GM13976 (cell line): Measurements from ENCODE around the gene THADA.

Experiments used
- DNase-seq: peaks from one replicate; pipeline ENCODE4 v3.0.0; 2012; ENCODE audit warnings: low spot score
- in situ Hi-C: fragments of 300-500 bp; cut with MboI; formaldehyde crosslinking; loops from one replicate; pipeline ENCODE4 v1.12.0; 2022; ENCODE audit warnings: low sequenced_read_pairs, mixed read lengths, inconsistent platforms; ENCODE audit not compliant: unreplicated experiment
- TF ChIP-seq, protein P1 (sequence below): IDR thresholded peaks from 2 replicates; pipeline ENCODE4 v1.5.1; 2012; ENCODE audit warnings: borderline replicate concordance, mild to moderate bottlenecking; ENCODE audit not compliant: insufficient read depth; ENCODE audit errors: extremely low read depth, missing control alignments, control extremely low read depth

THADA gene

DNA sequence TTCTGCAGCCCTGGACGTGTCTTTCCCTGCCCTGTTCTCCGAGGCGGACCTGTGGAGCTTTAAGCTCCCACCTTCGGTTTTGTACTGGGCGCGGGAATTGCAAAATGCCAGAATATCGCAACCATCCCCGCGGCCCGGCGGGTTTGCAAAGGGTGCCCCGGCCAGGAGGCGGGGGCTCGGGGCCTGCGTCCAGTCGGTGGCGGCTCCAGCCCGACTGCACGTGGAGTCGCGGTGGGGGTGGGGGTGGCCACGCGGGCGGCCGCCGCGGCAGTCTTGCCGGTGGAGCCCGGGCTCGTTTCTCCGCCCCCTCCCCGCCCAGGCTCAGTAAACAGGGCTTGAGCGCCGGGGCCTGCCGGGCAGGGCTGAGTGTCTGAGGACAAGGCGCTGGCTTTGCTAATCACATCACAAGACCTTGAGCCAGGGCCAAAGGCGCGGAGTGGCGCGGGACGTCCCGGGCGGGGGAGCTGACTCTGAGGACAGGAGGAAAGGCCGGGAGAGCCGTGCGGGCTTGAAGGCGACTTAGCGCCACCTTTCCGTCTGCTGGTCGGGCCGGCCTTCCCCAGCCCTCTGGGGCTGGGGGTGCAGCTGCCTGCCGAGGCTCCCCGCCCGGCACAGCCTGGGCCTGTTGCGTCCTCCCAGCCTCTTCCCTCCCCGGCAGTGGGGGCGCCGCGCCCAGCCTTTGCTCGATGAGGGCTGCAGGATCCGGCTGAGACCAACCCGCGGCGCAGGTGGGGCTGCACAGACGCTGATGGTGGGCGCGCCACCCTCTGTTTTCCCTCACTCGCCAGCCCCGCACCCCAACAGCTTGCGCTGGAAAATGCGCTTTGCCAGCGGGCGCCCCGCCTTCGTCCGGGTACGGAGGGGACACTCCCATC lies 368.6 kb downstream of the THADA start:
- TF ChIP-seq, protein P1, sequence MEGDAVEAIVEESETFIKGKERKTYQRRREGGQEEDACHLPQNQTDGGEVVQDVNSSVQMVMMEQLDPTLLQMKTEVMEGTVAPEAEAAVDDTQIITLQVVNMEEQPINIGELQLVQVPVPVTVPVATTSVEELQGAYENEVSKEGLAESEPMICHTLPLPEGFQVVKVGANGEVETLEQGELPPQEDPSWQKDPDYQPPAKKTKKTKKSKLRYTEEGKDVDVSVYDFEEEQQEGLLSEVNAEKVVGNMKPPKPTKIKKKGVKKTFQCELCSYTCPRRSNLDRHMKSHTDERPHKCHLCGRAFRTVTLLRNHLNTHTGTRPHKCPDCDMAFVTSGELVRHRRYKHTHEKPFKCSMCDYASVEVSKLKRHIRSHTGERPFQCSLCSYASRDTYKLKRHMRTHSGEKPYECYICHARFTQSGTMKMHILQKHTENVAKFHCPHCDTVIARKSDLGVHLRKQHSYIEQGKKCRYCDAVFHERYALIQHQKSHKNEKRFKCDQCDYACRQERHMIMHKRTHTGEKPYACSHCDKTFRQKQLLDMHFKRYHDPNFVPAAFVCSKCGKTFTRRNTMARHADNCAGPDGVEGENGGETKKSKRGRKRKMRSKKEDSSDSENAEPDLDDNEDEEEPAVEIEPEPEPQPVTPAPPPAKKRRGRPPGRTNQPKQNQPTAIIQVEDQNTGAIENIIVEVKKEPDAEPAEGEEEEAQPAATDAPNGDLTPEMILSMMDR, result peak; percentile 10
- in situ Hi-C loops, result loop anchor here (5.0 kb wide), 1 partner anchor 255 kb away; no protein-coding TSS in a partner anchor
- DNase-seq, result peak; percentile 76

DNA sequence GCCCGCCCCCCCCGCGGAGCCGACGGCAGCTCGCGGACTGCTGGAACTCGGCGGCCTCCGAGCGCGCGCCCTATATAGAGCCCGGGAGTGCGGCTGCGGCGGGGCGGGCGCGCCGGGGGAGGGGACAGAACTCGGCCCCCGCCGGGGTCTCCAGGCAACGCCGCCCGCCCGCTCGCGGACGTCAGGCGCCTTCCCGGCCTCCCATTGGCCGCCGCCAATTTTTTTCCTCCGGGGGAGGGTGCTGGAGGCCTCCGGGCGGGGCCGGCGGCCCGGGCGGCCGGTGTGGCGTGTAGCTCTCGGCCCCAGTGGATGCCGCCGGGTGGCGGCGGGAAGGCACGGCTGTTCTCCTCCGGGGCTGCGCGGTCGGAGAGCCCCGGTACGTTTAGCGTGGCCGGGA lies 369.3 kb downstream of the THADA start, which contains the start of gene ZFP36L2:
Gene ZFP36L2 (minus strand): TSS at position 49 of the 397 bp plus-strand sequence. CDS start 291 bp downstream, outside the sequence.
- TF ChIP-seq, protein P1, result no peak
- in situ Hi-C loops, result loop anchor here (5.0 kb wide), 1 partner anchor 256 kb away; no protein-coding TSS in a partner anchor
- peak; percentile 97 for DNase-seq

DNA sequence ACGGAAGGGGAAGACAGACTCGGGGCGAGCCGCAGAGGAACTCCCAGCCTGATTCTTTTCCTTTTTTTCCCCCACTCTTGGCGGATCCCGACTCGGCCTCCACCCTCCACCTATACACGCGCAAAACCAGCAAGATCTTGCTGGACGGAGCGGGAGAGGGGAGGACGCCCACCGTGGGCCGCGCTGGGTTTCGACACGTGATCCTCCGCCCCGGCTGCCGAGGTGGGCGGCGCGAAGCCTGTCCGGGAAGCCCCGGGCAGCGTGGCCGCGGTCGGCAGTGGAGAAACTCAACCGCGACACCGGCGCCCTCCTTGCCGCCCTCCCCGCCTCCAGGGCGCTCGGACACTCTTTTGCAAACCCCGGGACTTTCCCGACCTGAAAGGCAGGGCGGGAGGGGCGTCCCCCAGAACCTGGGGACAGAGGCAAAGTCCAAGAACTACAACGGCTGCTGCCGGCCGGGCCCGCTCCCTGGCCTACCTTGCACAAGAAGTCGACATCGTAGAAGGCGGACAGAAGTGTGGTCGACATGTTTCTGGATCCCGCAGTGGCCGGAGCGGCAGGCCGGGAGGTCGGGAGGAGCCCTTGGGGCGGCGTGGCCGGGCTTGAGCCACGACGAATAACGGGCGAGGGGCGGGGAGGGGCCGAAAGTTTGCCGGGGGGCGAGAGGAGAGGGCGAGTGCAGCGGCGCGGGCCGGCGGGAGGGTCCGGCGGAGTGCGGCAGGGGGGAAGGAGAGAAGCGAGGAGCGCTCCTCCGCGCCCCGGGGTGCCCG lies 369.9 kb downstream of the THADA start:
- TF ChIP-seq, protein P1, result no peak
- in situ Hi-C loops, result loop anchor here (5.0 kb wide), 1 partner anchor 256 kb away; no protein-coding TSS in a partner anchor
- DNase-seq, result peak; percentile 88

DNA sequence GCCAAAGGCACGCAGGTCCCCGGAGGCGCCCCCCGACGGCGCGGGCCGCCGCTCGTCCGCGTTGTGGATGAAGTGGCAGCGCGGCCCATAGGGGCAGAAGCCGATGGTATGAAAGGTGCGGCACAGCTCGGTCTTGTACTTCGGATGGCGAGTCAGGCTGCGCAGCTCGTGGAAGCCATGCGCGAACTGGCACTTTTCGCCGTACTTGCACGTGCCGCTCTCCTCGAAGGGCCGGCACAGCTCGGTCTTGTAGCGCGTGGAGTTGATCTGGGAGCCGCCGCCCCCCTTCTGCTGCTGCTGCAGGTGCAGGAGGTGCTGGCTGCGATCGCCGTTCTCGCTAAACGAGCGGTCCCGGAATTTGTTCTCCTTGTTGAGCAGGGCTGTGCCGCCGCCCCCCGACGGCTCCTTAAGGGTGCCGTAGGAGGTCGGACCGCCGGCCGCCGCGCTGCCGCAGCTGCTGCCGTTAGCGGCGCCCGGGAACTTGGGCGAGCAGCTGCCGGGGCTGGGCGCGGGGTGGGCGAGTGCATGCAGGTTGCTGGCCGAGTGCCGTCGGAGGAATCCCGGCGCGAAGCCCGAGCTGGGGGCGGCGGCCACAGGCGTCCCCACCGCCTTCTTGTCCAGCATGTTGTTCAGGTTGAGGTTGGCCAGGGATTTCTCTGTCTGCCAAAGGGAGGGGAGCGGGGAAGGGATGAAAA lies 370.6 kb downstream of the THADA start:
- TF ChIP-seq, protein P1, result no peak
- no peak for DNase-seq
- in situ Hi-C loops, result loop anchor here (5.0 kb wide), 1 partner anchor 257 kb away; no protein-coding TSS in a partner anchor

DNA sequence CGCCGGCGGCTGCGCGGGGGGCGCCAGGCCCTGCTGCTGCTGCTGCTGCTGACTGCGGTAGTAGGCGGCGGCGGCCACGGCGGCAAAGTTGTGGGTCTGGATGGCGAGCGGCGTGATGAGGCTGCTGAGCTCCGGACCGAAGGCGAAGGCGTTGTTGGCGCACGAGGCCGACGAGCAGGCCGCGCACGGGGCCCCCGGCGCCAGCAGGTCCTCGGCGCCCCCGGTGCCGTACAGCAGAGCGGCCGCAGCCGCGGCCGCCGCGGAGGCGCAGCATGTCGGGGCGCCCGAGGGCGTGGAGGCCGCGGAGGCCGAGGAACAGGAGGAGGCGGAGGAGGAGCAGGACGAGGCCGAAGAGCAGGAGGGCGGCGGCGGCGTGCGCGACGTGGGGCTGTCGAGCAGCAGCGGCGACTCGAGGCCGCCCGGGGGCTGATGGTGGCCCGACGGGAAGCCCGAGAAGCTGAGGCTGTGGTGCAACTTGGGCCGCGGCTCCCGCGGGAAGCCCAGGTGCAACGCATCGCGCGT lies 371.2 kb downstream of the THADA start:
- no peak for DNase-seq
- in situ Hi-C loops, result loop anchor here (5.0 kb wide), 1 partner anchor 258 kb away; no protein-coding TSS in a partner anchor
- TF ChIP-seq, protein P1, result no peak
